Urothelium cell line (cell line): ENCODE results near the gene C1QTNF4.
A peak's percentile ranks its signal among the peaks of the same experiment; 100 is the strongest.
"Not testable (repeated sequence)": the region's sequence is repeated elsewhere in the genome, so short reads cannot be mapped to it uniquely, and the experiment has no call there.

Experiments
- DNase-seq: peaks from one replicate; pipeline ENCODE4 v3.0.0; 2011; ENCODE audit warnings: low spot score, mixed read lengths
- FAIRE-seq: peaks from 2 replicates; lab custom pipeline; 2011; peaks lifted over from hg19 to GRCh38; lab: Jason Lieb, UNC

Gene C1QTNF4

GRCh38 chr11:47570651-47571356, 23.4 kb downstream of the C1QTNF4 start:
- no peak for FAIRE-seq
- no peak for DNase-seq

GRCh38 chr11:47569646-47570045, 24.6 kb downstream of the C1QTNF4 start:
- no peak for FAIRE-seq
- no peak for DNase-seq

DNA sequence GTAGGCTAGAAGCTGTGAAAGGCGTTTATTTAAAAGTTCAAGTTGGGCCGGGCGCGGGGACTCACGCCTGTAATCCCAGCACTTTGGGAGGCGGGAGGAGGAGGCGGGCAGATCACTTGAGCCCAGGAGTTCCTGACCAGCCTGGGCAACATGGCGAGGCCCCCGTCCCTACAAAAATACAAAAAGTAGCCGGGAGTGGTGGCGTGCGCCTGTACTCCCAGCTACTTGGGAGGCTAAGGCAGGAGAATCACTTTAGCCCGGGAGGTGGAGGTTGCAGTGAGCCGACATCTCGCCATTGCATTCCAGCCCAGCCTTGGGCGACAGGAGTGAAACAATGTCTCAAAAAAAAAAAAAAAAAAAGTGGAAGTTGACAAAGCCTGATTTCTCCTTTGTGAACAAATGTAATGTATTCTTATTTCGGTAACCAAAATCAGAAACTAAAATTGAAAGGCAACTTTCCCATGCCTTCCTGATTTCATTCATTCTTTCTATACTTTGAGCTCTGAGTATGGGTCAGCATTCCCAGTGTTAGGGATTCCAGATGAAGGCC, 28.0 kb downstream of the C1QTNF4 start:
- DNase-seq (no peak), FAIRE-seq (no peak)

- peak; percentile 87 for DNase-seq
- no peak for FAIRE-seq
Measured at GRCh38 chr11:47565340-47566148, 28.7 kb downstream of the C1QTNF4 start, which contains the start of gene PTPMT1. PTPMT1 (plus strand) TSS chr11:47565599; CDS start chr11:47565623, 24 bp downstream.

- no peak for FAIRE-seq
- DNase-seq = no peak
Measured at GRCh38 chr11:47564933-47565339, 29.3 kb downstream of the C1QTNF4 start.

- not testable (repeated sequence) for DNase-seq, FAIRE-seq
Measured at GRCh38 chr11:47564366-47564765, 29.8 kb downstream of the C1QTNF4 start.

GRCh38 chr11:47562393-47562792, 31.8 kb downstream of the C1QTNF4 start:
- DNase-seq, FAIRE-seq: not testable (repeated sequence)

- no peak for FAIRE-seq
- no peak for DNase-seq
Measured at GRCh38 chr11:47560426-47560825, 33.8 kb downstream of the C1QTNF4 start.

DNA sequence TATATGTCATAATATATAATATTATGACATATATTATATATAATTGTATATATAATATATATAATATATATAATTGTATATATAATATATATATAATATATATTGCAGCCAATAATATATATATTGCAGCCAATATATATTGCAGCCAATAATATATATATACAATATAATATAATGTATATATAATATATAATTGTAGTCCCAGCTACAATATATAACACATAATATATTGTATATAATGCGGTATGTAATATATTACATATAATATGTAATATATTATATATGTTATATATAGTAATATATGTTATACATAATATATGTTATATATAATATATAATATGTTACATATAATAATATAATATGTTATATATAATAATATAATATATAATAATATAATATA, 35.5 kb downstream of the C1QTNF4 start:
- FAIRE-seq = no peak
- no peak for DNase-seq

DNA sequence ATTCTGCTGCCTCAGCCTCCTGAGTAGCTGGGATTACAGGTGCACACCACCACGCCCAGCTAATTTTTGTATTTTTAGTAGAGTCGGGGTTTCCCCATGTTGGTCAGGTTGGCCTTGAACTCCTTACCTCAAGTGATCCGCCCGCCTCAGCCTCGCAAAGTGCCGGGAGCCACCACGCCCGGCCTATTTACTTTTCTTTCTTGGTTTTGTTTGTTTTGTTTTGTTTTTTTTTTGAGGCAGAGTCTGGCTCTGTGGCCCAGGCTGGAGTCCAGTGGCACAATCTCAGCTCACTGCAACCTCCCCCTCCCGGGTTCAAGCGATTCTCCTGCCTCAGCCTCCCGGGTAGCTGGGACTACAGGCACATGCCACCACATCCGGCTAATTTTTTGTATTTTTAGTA, 37.2 kb downstream of the C1QTNF4 start:
- FAIRE-seq = not testable (repeated sequence)

DNA sequence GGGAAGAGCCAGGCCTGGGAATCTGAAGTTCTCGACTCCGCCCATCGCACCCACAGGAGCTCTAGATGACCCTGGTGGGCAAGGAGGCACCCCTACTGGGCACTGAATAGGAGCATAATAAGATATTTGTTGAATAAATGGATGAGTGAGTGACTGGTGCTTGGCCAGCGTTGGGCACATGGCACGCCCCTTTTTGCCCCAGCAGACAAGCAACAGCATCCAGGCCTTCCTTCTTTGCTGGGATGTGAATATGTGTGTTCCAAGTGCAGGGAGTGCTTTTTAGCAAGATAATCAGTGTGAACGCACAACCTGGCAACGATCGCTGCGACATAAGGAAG, 40.8 kb downstream of the C1QTNF4 start:
- DNase-seq = no peak
- no peak for FAIRE-seq

More for the DNA sequence above, 37.2 kb downstream of the C1QTNF4 start:
- DNase-seq = not testable (repeated sequence)

DNA sequence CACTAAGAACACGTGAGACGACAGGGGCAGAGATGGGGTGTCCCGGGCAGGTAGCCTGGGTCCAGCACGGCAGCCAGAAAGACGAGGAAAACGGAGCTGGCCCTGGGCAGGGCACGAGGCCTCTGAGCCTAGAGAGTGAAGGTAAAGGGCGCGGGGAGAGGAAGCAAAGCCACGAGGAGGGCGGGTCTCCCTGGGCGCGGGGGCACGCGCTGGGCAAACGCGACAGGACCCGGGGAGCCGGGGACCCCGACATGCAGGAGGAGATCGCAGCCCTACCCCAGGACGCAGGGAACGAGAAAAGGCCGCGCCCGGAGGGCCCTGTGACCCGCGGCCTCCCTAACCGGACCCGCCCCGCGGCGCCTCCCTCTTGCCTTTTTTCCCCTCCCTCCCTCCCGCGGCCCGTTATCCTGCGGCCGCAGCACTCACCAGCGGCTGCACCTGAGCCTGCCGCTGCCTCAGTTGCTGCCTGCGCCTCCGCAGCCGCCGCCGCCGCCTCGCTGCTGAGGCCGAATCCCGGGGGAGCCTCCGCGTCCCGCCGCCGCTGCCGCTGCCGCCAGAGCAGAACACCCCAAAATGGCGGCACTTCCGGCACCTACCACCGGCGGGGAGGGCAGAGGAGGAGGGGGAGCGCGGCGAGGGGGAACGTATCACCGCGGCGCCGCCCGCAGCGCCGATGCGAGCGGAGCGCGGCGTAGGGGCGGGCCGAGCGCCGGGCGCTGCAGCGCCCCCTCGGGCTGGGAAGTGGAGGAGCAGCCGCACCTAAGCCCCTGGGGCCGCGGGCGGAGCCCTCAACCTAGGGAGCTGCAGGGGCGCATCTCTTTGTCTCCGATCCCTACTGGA, 41.4 kb downstream of the C1QTNF4 start, which contains the start of gene CELF1:
CELF1 (minus strand) TSS at position 567 of the 840 bp plus-strand sequence. CDS start 53,609 bp downstream, outside the sequence.
- peak; percentile 73 for FAIRE-seq

GRCh38 chr11:47552056-47552565, 42.1 kb downstream of the C1QTNF4 start:
- DNase-seq (peak; percentile 33), FAIRE-seq (no peak)

More for the DNA sequence above, 41.4 kb downstream of the C1QTNF4 start, which contains the start of gene CELF1:
- DNase-seq = peak; percentile 97

- FAIRE-seq (no peak), DNase-seq (peak; percentile 25)
Measured at GRCh38 chr11:47551086-47551485, 43.1 kb downstream of the C1QTNF4 start.

GRCh38 chr11:47550288-47551047, 43.7 kb downstream of the C1QTNF4 start:
- FAIRE-seq (no peak), DNase-seq (no peak)

GRCh38 chr11:47546274-47546673, 47.9 kb downstream of the C1QTNF4 start:
- FAIRE-seq, DNase-seq: not testable (repeated sequence)

- DNase-seq (no peak), FAIRE-seq (no peak)
Measured at GRCh38 chr11:47545298-47545697, 48.9 kb downstream of the C1QTNF4 start.

GRCh38 chr11:47541070-47541469, 53.1 kb downstream of the C1QTNF4 start:
- DNase-seq (no peak), FAIRE-seq (no peak)

DNA sequence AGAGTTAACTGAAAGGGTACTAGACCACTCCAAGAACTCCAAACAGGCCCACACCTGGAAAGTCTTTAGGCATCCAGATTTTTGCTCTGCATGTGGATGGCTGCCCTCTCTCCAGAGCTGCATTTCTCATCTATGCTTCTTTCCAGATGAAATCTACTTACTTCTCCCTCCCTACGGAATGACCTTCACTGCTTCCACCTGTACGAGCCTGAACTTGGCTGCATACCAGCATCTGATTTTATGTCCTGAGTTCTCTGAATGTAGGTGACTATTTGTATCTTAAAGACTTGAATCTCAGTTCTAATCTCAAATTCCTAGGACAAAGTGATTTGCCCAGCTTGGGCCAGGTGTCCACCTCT, 54.6 kb downstream of the C1QTNF4 start:
- FAIRE-seq (no peak), DNase-seq (no peak)
